Stimulated activated effector memory CD8-positive, alpha-beta T cell treated with anti-CD3 and anti-CD28 coated beads, Interleukin-12 subunit alpha, Interleukin-12 subunit beta, amount 100 ng/mL, for 72 hours (primary cell): ENCODE measurements around the gene QSOX1.

Experiments
- ATAC-seq: fragments of 150-1000 bp; cut with Tn5 transposase; 2 replicates; pipeline ENCODE4 v1.10.0; 2021
- DNase-seq, 2 donors: peaks; one replicate each; pipeline ENCODE4 v3.0.0; 2021 to 2022; ENCODE audit warnings: low spot score in 2 of 2
- H3K27ac Mint-ChIP-seq: one replicate; pipeline ENCODE4 v1.8.0; 2022; ENCODE audit warnings: mild to moderate bottlenecking, mixed read lengths
- H3K36me3 Mint-ChIP-seq: one replicate; pipeline ENCODE4 v1.8.0; 2022; ENCODE audit warnings: mild to moderate bottlenecking, mixed read lengths
- H3K4me1 Mint-ChIP-seq: one replicate; pipeline ENCODE4 v1.8.0; 2022; ENCODE audit warnings: mixed read lengths
- H3K4me3 Mint-ChIP-seq: one replicate; pipeline ENCODE4 v1.8.0; 2022; ENCODE audit warnings: mild to moderate bottlenecking, mixed read lengths
- H3K9me3 Mint-ChIP-seq: one replicate; pipeline ENCODE4 v1.8.0; 2022; ENCODE audit warnings: mixed read lengths

The QSOX1 gene

GRCh38 chr1:180235502-180236239 is 81.0 kb downstream of the QSOX1 start:
- Mint-ChIP-seq H3K27ac (no peak overlapping the region), H3K9me3 (no peaks in the 10 kb centered on the region), H3K4me1 (peaks cover 38% of the 10 kb centered on the region), H3K4me3 (no peak overlapping the region), H3K36me3 (no peaks in the 10 kb centered on the region)
- DNase-seq (no peak), ATAC-seq (no peak)

- Mint-ChIP-seq H3K4me3 (no peak overlapping the region), H3K4me1 (peaks cover 33% of the 10 kb centered on the region), H3K9me3 (no peaks in the 10 kb centered on the region), H3K36me3 (no peaks in the 10 kb centered on the region), H3K27ac (no peak overlapping the region)
- no peak for ATAC-seq
- no peak for DNase-seq
Measured at GRCh38 chr1:180236698-180237509, 82.2 kb downstream of the QSOX1 start.

DNA sequence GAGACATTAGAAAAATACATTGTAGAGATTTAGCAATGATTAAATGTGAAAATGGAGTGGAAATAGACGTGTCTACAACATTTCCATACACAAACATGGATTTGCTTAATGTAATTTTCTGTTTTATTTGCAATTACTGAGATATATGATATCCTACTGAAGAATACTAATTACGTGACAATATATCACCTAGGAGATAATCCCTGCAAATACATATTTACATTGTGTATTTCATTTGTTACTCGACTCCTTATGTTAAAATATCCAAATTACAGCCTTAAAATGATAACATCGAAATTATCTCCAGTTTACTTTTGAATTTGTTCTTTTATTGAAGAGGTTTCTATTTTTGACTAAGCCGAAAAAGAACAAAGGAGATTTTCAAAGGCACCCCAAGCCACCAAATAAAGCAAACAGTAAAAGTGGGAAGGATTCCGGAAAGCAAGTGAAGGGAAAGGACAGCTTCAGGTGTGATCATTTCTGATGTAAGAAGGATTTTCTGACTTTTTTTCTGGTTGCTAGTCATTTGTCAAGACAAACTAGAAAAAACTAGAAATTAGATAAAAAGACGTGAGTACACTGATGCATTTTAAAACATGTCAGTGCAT is 83.3 kb downstream of the QSOX1 start:
- H3K9me3 Mint-ChIP-seq, result no peaks in the 10 kb centered on the region
- H3K4me1 Mint-ChIP-seq, result peaks cover 28% of the 10 kb centered on the region
- H3K27ac Mint-ChIP-seq, result no peak overlapping the region
- ATAC-seq, result no peak
- no peak for DNase-seq
- H3K36me3 Mint-ChIP-seq, result no peaks in the 10 kb centered on the region
- no peak overlapping the region for H3K4me3 Mint-ChIP-seq

DNA sequence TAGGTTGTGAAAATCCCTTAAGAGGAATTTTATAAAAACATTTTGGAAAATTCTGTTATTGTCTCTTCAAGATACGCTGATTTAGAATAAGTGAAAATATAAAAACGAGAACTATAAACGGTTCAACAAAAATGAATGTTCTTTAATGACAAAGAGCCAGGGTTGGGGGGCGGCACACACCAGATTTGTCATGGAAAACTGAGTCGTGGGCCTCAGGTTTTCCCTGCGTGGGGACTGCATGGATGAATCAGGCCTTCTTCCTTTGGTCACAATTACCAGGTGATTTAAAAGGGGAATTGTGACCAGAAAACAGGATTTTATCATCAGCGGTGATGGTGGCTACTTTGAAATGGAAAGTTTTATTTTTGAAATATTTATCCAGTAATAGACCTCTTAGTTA is 84.0 kb downstream of the QSOX1 start:
- ATAC-seq (no peak), DNase-seq (no peak)
- no peak overlapping the region for H3K27ac Mint-ChIP-seq
- H3K36me3 Mint-ChIP-seq, result no peaks in the 10 kb centered on the region
- no peak overlapping the region for H3K4me3 Mint-ChIP-seq
- peaks cover 28% of the 10 kb centered on the region for H3K4me1 Mint-ChIP-seq
- no peaks in the 10 kb centered on the region for H3K9me3 Mint-ChIP-seq

GRCh38 chr1:180239145-180240096 is 84.8 kb downstream of the QSOX1 start:
- DNase-seq, result no peak
- H3K27ac Mint-ChIP-seq, result no peak overlapping the region
- no peaks in the 10 kb centered on the region for H3K36me3 Mint-ChIP-seq
- H3K9me3 Mint-ChIP-seq, result no peaks in the 10 kb centered on the region
- H3K4me1 Mint-ChIP-seq, result peaks cover 23% of the 10 kb centered on the region
- no peak overlapping the region for H3K4me3 Mint-ChIP-seq
- no peak for ATAC-seq

DNA sequence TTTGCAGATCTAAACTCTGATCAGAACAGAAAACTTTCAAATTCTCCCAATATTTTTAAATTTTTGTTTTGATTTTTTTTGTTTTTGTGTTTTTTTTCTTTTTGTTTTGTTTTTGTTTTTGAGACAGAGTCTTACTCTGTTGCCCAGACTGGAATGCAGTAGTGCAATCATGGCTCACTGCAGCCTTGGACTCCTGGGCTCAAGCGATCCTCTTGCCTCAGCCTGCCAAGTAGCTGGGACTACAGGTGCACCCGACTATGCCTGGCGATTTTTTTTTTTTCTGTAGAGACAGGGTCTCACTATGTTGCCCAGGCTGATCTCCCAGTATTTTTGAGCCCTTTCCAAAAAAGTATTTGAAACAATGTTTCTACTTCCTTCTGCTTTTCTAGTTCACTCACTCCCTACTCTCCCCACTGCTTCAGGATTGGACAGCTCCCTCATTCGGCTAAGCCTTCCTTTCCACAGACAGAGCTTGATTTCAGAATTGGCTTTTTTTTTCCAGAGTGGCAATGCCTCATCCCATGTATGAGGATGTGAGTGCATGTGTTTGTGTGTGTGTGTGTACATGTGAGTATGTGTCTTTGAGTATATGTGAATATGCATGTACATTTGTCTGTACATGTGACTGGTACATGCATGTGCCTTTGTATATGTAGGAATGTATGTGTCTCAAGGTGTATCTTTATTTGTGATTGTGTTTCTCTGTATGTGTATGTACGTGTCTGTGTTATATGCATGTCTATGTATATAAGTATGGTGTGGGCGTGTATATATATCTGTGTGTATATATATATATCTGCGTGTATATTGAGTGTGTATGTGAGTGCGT is 87.3 kb downstream of the QSOX1 start:
- no peak overlapping the region for H3K27ac Mint-ChIP-seq
- no peak for DNase-seq
- H3K9me3 Mint-ChIP-seq, result no peaks in the 10 kb centered on the region
- no peaks in the 10 kb centered on the region for H3K4me1 Mint-ChIP-seq
- ATAC-seq, result no peak
- no peak overlapping the region for H3K4me3 Mint-ChIP-seq
- no peaks in the 10 kb centered on the region for H3K36me3 Mint-ChIP-seq

DNA sequence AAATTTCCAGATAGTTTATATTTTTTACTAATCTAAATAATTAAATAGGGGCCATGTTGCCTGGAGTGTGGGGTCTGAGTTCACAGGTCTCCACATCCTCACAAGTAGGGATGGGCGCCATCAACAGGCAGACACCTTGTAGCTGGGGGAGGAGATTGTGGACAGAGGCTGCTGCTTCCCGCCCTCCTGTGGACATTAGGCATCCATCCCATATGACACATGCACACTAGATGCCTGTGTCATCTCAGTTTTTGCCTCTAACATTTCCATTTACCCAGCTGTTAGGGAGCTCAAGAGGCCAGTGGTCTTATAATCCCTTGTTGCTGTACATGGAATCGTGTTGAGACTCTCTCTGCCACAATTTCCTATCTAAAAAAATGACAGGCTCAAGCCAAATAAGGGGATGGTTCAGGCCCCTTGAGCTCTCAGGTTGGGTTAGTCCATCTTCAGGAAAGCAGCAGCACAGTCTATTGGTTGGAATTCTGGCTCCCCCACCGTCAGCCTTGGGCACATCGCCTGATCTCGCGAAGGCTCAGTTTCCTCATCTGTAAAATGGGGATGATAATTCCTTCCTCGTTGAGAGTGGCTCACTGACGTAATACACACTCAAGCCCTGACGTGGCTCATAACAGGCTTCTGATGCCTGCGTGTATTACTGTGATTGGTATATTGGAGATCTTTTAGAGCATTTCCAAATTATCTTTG is 89.0 kb downstream of the QSOX1 start:
- Mint-ChIP-seq H3K9me3 (no peaks in the 10 kb centered on the region), H3K27ac (no peak overlapping the region), H3K4me3 (no peak overlapping the region), H3K36me3 (no peaks in the 10 kb centered on the region), H3K4me1 (no peaks in the 10 kb centered on the region)
- DNase-seq, result no peak
- ATAC-seq, result no peak

DNA sequence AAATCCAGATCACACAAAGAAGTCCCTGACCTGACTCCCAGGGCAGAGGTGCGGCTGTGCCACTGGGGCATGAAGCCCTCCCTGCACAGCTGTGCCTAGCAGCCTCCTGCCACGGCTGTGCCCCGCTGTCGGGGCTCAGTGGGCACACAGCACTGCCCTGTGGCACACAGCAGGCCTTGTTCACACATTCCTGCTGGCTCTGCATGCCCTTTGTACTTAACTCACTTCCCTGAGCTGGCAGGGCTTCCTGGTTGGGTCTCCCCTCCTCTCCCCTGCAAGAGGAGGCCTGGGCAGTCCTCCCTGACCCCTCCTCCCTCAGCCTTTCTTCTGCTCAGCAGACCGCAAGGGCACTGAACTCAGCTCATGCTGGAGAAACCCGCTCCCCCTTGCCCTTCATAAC is 90.2 kb downstream of the QSOX1 start:
- Mint-ChIP-seq H3K27ac (no peak overlapping the region), H3K9me3 (no peaks in the 10 kb centered on the region), H3K4me3 (no peak overlapping the region), H3K4me1 (no peaks in the 10 kb centered on the region), H3K36me3 (no peaks in the 10 kb centered on the region)
- ATAC-seq, result no peak
- DNase-seq, result no peak

DNA sequence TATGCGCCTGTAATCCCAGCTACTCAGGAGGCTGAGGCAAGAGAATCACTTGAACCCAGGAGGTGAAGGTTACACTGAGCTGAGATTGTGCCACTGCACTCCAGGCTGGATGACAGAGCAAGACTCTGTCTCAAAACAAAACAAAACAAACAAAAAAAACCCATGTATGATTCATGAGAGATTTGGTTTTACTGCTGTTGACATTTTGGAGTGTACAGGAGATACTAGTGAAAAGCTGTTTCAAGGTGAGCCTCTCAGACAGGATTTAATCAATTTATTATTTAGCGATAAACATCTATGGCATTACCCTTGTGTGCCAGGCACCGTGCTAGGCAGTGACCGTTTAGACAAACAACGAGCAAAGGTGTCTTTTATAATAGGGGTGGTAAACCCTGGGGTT is 91.9 kb downstream of the QSOX1 start:
- no peak for DNase-seq
- peaks cover 7% of the 10 kb centered on the region for H3K4me1 Mint-ChIP-seq
- no peaks in the 10 kb centered on the region for H3K9me3 Mint-ChIP-seq
- no peak overlapping the region for H3K4me3 Mint-ChIP-seq
- H3K36me3 Mint-ChIP-seq, result no peaks in the 10 kb centered on the region
- no peak overlapping the region for H3K27ac Mint-ChIP-seq
- ATAC-seq, result no peak

DNA sequence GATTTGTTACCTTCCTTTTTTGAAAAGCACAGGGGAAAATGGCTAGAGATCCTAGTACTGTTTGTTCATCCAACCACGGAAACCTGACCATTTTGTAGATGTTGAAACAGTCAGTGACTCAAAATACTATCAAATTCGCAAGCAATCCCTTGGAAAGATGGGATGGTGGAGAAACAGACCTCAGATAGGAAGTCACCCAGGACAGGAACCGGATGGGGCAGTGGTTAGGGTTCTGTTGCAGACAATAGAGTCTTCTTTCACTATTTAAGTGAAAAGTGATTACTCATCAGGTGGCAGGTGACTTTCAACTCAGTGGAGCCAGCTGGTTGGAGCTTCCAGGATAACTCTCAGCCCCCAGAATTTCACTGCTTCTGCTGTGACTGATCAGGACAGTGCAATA is 92.4 kb downstream of the QSOX1 start:
- no peak for ATAC-seq
- Mint-ChIP-seq H3K36me3 (no peaks in the 10 kb centered on the region), H3K4me3 (no peak overlapping the region), H3K9me3 (no peaks in the 10 kb centered on the region), H3K27ac (no peak overlapping the region), H3K4me1 (peaks cover 11% of the 10 kb centered on the region)
- DNase-seq, result no peak

DNA sequence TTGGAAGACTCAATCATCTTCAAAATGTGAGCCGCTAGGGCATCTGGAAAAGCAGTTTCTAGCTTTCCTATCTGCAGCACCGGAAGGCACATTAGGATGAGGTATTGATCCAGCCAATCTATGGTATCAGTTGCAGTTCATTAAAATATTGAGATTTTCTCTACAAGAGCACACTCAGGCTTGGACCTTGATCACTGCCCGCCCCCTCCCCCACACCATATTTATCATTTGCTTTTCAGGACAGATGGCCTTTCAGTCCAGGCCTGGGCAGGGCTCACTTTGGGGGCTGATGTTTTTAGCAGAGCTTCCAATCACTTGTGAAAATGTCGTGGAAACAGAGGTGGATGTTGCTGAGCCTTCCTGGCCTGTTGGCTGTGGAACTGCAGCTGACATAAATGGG is 92.9 kb downstream of the QSOX1 start:
- no peaks in the 10 kb centered on the region for H3K36me3 Mint-ChIP-seq
- H3K4me1 Mint-ChIP-seq, result peaks cover 17% of the 10 kb centered on the region
- no peak for DNase-seq

DNA sequence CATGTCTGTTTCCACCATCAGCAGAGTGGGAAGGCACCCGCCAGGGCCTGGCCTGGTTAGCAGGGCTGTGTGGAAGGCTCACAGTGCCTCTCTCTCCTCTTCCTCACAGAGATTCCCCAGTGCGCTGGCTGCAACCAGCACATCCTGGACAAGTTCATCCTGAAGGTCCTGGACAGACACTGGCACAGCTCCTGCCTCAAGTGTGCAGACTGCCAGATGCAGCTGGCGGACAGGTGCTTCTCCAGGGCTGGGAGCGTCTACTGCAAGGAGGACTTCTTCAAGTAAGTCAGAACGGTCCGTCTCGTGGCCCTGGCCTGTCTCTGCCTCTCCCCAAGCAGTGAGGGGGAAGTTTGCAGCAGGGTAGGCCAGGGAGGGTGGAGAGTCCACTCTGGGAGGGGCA is 93.5 kb downstream of the QSOX1 start:
- no peak overlapping the region for H3K27ac Mint-ChIP-seq
- H3K4me1 Mint-ChIP-seq, result peaks cover 19% of the 10 kb centered on the region
- ATAC-seq, result no peak
- H3K4me3 Mint-ChIP-seq, result no peak overlapping the region
- DNase-seq, result no peak
- no peaks in the 10 kb centered on the region for H3K36me3 Mint-ChIP-seq
- H3K9me3 Mint-ChIP-seq, result no peaks in the 10 kb centered on the region

More for the DNA sequence above, 92.9 kb downstream of the QSOX1 start:
- ATAC-seq, result no peak
- Mint-ChIP-seq H3K9me3 (no peaks in the 10 kb centered on the region), H3K4me3 (no peak overlapping the region), H3K27ac (no peak overlapping the region)

DNA sequence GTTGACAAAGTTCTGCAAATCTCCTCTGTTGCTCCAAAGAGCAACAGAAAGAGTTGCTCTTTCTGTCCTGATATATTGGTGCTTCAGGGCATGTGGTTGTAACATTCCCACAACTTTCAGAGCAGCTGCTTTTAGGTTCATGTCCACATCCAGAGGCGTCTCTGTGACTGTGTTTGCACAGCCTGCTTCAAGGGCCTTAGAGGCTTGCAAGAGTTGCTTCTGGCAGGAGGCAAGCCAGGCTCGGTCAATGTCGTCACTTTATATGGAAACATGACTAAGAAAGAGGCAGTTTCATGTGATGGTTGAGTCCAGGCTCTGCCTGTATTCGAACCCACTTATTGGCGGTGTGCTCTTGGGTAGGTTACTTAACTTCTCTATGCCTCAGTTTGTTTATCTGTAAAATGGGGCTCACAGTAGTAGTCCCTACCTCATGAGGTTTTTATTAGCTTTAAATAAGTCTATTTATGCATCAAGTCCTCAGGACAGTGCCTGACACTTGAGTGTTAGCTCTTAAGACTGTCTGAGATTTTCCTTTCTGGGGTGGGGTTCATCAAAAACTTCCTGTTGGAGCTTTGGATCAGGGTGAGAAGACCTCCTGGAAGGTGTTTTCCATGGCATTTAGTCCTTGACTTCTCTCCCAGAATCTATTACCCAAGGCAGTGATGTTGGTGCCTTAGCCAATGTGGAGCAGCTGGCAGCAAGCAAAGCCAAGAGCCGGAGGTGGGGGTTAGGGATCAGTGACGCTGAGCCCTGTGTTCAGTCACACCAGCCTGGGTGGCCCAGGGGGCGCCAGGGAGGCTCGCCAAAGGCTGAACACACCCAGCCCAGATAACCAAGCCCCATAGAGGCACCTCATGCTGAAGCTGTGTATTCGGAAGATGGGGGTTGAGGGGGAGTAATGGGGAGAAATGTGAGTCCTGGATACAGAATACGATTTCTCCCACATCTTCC is 94.3 kb downstream of the QSOX1 start:
- Mint-ChIP-seq H3K36me3 (no peaks in the 10 kb centered on the region), H3K4me3 (no peak overlapping the region), H3K27ac (no peak overlapping the region), H3K4me1 (peaks cover 19% of the 10 kb centered on the region), H3K9me3 (no peaks in the 10 kb centered on the region)
- DNase-seq, result no peak
- no peak for ATAC-seq
